ENCODE results near the gene RAB3A. TPM values are rescaled to one million over a fixed set of nuclear protein-coding genes. Genes with fewer than 3 reads are reported as not detected.

The RAB3A gene
- total RNA-seq, 4 donors from 2014 or later: 0.92 to 3.8 (median 1.6) TPM

DNA sequence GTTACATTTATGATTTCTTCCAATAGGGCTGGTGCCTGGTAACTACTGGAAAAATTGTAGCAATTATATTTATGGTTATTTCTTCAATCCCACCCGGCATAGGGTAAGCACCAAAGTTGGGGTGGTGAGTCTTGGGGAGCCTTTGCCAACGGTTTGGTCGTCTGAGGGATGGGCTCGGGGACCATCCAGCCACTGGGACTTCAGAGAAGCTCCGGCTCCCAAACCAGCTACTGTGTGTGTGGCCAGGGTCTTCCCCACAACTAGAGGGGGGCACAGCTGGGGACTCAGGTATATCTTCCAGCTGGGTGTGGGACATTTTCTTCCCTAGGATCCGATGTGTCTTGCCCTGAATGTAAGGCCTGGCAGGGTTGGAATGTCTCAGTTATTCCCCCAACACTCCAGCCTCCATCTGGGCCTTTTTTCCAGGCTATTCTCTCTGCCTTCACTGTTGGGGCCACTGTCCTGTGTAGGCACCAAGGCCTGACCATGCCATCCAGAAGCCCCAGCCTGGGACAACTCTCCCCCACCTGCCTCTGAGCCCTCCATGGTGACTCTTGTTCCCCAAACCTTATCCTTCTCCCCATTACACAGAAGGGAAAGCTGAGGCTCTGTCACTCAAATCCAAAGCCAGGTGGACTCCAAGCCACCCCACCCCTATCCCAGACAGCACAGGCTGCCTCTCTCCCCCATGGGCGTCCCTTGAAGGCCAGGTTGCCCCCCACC lies 31.4 kb downstream of the RAB3A start:
- no peak for ATAC-seq
- peak overlapping the region in 3 of 4 donors; percentile 54 to 74 (median 66) for H3K27ac ChIP-seq
- peaks cover 0 to 25% of the 10 kb centered on the region in 2 donors for H3K36me3 ChIP-seq
- H3K9me3 ChIP-seq: no peaks in the 10 kb centered on the region
- no peak for TF ChIP-seq EP300 (IDR thresholded peaks at IDR 0.05)
- no peak for TF ChIP-seq POLR2A (IDR thresholded peaks at IDR 0.05)
- TF ChIP-seq CTCF (IDR thresholded peaks at IDR 0.05): no peak
- TF ChIP-seq POLR2AphosphoS5 (IDR thresholded peaks at IDR 0.05): no peak
- WGBS, 2 donors (ENCODE audit: low coverage in 1 of 2): no CpG with 5 or more reads among the region's 7 CpGs
- no peaks in the 10 kb centered on the region for H3K27me3 ChIP-seq
- no peak overlapping the region for H3K4me3 ChIP-seq
- H3K4me1 ChIP-seq: peaks cover 0 to 24% (median 4%) of the 10 kb centered on the region in 3 donors

DNA sequence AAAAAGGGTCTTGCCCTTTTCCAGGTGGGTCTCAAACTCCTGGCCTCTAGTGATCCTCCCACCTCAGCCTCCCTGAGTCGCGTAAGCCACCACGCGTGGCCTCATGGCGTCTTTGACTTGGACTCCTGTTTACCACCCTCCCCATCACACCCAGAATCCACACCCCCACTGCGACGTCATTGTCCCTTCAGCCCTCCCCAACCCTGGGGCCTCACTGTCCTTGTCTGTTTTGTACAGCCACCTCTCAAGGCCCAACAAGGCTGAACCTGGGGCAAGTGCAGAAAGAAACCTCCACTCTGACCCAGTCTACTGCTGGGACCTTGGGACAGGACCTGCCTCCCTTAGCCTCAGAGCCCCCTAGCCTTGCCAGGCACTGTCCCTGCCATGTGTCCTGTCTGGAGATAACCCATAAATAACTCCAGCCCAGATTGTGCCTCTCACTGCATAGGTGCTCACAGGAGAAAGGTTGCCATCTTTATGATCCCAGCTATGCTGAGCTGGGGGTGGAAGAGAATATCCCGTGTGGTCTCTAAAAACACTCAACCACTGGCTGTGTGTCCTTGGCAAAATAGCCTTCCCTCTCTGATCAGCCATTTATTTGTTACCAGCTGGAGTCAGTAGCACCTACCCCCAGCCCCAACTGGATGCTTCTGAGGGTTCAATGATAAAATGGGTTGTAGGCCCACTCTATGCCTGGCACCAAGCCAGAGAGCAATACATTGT lies 32.1 kb downstream of the RAB3A start:
- Histone ChIP-seq H3K4me3 (no peak overlapping the region), H3K36me3 (peaks cover 0 to 33% of the 10 kb centered on the region in 2 donors), H3K27me3 (no peaks in the 10 kb centered on the region), H3K9me3 (no peaks in the 10 kb centered on the region), H3K27ac (peak overlapping the region in 3 of 4 donors; percentile 37 to 74 (median 54)), H3K4me1 (peaks cover 0 to 24% (median 4%) of the 10 kb centered on the region in 3 donors)
- 78 to 86% methylated on average over 1 to 5 of the region's 8 CpGs for WGBS, 2 donors (ENCODE audit: low coverage in 1 of 2)
- no peak for TF ChIP-seq POLR2AphosphoS5 (IDR thresholded peaks at IDR 0.05)
- TF ChIP-seq POLR2A (IDR thresholded peaks at IDR 0.05): no peak
- no peak for TF ChIP-seq EP300 (IDR thresholded peaks at IDR 0.05)
- TF ChIP-seq CTCF (IDR thresholded peaks at IDR 0.05): no peak
- no peak for ATAC-seq

- no peaks in the 10 kb centered on the region for H3K9me3 ChIP-seq
- H3K27ac ChIP-seq: peak overlapping the region in 3 of 4 donors; percentile 54 to 74 (median 61)
- ATAC-seq: peak; percentile 12
- no peaks in the 10 kb centered on the region for H3K27me3 ChIP-seq
- peaks cover 0 to 24% (median 4%) of the 10 kb centered on the region in 3 donors for H3K4me1 ChIP-seq
- peaks cover 0 to 42% of the 10 kb centered on the region in 2 donors for H3K36me3 ChIP-seq
- 11 to 39% methylated on average over 3 to 7 of the region's 16 CpGs for WGBS, 2 donors (ENCODE audit: low coverage in 1 of 2)
- no peak overlapping the region for H3K4me3 ChIP-seq
- TF ChIP-seq POLR2A (IDR thresholded peaks at IDR 0.05): no peak
- no peak for TF ChIP-seq CTCF (IDR thresholded peaks at IDR 0.05)
- TF ChIP-seq EP300 (IDR thresholded peaks at IDR 0.05): no peak
- no peak for TF ChIP-seq POLR2AphosphoS5 (IDR thresholded peaks at IDR 0.05)
Measured at GRCh38 chr19:18170714-18171255, 33.1 kb downstream of the RAB3A start.

DNA sequence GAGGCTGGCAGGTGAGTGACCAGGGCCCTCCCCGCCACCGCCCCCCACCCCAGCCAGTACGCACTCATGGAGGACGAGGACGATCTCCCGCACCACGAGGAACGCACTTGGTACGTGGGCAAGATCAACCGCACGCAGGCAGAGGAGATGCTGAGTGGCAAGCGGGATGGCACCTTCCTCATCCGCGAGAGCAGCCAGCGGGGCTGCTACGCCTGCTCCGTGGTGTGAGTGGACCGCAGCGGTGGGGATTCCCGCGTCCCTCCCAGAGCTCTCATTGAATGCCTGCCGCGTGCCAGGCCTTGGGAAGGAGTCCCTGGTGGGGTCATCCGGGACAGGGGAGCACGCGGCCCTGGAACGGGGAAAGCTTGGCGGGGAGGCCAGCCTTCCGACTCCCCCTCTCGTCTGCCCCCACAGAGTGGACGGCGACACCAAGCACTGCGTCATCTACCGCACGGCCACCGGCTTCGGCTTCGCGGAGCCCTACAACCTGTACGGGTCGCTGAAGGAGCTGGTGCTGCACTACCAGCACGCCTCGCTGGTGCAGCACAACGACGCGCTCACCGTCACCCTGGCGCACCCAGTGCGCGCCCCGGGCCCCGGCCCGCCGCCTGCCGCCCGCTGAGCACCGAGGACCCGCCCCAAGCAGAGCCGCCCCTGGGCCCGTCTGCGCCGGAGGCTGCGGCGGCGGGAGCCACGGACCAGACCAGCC lies 35.0 kb downstream of the RAB3A start:
- no peak for ATAC-seq
- WGBS, 2 donors (ENCODE audit: low coverage in 1 of 2): 91 to 93% methylated on average over 3 to 19 of the region's 66 CpGs
- no peaks in the 10 kb centered on the region for H3K9me3 ChIP-seq

More for the DNA sequence above, 35.0 kb downstream of the RAB3A start:
- peak overlapping the region in 2 of 4 donors; percentile 0 to 61 for H3K27ac ChIP-seq
- TF ChIP-seq POLR2A (IDR thresholded peaks at IDR 0.05): no peak
- no peak for TF ChIP-seq EP300 (IDR thresholded peaks at IDR 0.05)
- H3K4me3 ChIP-seq: no peak overlapping the region
- H3K4me1 ChIP-seq: peaks cover 0 to 10% (median 0%) of the 10 kb centered on the region in 3 donors
- no peaks in the 10 kb centered on the region for H3K27me3 ChIP-seq
- peaks cover 0 to 62% of the 10 kb centered on the region in 2 donors for H3K36me3 ChIP-seq
